COLO668 (cell line): ENCODE data around the gene KIDINS220.
"Not testable (repeated sequence)": the region's sequence is repeated elsewhere in the genome, so short reads cannot be mapped to it uniquely, and the experiment has no call there.

Source experiments
- DNase-seq: peaks from one replicate; lab custom pipeline; 2025; ENCODE audit not compliant: unreplicated experiment; lab: John Stamatoyannopoulos, UW

Gene KIDINS220

DNA sequence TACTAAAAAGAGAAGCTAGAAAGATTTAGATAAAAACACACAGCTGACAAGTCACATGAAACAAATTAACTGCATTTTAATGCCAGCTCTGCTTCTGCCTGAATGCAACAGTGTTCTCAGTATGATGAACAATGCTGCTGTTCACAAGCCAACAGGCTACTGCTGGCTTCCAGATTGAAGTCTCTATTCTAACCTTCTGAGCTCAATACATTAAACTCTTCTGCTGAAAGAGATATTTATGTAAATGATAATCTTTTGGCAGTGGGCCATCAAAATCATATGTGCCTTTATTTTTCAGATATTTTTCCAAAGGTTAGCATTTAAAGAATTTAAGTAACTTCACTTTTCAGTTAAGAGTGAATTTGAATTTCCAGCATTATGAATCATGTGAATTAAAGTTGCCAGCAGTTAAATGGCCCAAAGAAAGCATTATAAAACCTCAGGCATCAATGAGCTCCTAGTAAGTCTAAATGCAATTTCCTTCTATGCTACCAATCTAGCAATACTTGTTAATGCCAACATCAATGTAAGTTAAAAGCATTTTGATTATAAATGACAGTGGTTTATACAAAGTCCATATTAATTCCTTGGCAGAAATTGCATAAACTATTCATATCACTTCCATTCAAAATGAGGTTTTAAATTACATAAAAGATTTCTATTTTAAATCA is 83.2 kb downstream of the KIDINS220 start:
- DNase-seq = no peak

DNA sequence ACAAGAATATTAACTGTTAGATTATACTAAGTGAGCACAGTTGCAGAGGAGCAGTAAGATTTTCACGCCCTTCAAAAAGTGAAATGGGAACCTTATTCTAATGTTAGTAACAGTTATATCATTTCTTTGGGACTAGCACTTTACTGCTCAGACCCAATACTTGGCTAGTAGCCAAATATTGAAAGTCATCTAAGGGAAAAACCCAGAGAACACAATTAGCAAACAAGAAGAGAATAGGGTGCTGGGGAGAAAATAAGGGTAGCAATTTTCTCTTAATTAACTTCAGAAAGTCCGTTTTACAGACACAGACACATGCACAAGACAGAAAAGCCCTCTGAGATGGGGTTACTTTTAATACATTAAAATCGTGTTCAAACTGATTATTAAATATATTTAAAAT is 83.8 kb downstream of the KIDINS220 start:
- DNase-seq = no peak

DNA sequence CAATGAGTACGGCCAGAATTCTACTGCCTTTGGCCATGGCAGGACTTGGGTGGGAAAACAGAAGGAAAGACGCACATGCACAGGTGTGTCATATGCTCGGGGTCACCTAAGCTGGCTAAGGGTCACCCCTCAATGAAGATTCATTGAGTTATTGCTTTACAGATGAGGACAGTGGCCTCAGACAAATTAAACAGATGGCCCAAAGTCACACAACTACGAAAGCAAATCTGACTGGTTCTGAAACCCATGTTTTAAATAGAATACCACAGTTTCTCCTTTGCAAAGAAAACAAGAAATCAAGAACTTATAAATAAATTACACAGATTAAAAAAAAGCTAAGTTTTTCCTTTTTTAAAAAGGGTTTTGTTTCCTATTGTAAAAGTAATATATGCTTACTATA is 85.0 kb downstream of the KIDINS220 start:
- DNase-seq = no peak

DNA sequence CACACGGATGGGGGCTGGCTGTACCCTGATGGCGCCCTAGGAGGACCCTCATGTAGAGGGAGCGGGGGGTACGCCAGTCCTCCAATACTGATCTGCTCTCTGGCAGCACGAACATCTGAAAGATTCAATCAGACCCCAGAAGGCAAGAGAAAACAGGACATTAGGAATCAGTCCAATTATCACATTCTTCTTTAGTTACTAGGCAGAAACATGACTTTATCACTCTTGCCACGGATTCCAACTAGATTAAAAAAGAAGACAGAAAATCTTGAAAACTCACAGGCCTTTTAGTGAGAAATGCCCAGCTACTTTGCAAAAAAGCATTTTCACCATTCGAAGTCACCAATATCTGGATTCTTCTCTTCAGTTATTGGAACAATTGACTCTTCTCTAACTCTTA is 87.2 kb downstream of the KIDINS220 start:
- no peak for DNase-seq

DNA sequence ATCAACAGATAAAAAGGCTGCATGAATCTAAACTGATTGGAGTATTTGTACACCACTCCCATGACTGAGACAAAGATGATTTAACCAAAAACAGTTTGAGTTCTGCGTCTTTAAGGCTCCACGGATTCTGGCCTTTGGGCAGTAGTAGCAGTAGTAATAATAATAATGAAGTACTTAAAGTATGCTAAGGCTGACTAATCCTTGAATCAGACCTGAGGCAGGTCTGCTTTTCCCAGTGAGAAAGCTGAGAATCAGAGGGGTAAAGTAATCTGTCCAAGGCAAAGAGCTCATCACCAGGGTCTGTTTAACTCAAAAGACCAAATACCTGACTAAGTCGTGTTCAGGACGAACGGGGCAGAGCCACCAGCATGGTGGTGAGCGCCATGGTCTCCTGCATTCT is 94.2 kb downstream of the KIDINS220 start:
- no peak for DNase-seq

DNA sequence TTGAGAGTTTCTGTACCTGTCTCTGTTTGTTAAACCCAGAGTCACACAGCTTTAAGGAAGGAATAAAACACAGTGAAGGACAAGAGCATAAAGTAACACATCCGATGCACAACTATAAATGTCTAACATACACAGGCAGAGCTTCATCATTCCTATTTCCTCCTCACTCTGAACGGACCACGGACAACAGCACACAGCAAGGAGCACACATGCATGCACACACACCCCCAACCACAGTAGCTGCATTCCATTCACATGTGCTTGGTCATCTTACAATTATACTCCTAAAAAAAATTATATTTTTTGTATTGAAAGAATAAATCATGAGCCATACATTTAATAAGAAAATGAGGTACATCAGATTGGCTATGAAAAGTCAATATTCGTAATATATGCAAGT is 97.3 kb downstream of the KIDINS220 start:
- DNase-seq = no peak

DNA sequence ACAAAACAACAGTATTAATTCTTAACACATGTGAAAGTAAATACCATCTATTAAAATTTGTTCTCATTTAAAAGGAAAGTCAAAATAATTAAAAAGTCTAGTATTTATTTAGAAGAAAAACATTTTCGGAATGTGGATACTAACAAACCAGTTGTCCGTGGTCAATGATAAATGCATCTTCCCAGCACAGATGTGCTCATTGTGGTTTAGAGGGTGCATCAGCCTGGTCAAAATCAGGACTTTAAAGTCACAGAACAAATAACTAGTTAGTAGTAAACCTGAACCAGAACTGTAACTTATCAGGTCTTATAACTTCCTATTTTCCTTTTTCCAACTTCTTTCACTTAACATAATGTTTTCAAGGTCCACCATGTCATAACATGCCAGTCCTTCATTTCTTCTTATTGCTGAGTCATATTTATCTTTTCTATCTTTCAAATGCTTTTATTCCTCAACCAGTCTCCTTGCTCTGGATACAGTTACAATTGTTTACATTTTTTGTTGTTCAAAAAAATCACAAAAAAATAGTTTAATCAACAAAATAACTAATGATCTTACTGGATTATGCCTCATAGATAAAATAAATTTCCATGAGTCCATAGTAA is 99.7 kb downstream of the KIDINS220 start:
- no peak for DNase-seq

DNA sequence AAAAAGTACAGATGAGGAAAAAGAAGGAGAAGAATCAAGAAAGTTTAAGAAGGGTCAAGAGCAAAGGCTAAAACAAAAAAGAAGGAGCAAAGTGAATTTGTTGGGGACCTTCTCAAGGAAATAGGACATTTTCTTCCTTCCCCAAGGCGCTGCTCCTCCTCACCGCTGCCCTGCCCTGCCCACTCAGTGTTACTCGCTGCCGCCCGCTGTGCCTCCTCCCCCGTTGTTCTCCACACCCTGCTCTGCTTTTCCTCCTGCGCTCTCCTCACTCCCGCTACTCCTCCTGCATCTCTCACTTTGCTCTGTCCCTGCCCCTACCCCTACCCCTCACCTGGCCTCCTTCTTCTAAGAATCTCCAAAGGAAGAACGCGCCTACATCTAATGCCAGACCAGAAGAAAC is 104.8 kb downstream of the KIDINS220 start:
- no peak for DNase-seq

DNA sequence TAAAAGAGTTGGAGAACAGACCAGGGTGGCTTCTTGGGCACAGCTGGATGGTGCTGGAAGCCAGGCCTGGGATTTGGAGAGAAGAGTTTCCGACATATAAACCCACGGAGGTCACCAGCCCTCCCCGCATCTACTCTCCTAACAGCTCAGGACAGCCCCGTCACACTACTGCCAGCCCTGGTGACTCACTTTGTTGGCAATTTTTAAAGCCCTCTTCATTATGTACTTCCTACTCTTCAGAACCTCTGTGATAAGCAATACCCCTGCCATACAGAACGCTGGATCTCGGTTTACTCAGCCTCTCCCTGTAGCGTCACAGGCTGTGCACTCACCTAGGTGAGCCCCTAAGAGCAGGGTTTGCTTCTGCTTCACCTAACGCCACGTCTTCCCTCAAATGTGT is 107.5 kb downstream of the KIDINS220 start:
- no peak for DNase-seq

DNA sequence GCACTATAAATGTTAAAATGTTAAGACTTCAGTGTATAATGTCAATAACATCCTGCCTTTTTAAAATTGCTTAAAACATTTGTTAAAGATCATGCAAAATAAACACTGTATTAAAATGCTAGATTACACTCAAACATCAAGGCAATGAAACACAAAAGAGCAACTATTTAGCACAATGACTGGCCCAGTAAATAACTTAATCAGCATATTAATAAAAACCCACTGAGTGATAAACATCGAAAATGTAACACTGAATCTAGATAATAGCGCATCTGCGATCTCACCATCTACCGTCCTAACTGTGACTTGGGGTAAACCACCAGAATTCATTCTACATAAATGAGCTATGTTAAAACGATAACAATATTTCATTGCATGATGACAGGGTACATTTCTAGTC is 108.3 kb downstream of the KIDINS220 start:
- not testable (repeated sequence) for DNase-seq

DNA sequence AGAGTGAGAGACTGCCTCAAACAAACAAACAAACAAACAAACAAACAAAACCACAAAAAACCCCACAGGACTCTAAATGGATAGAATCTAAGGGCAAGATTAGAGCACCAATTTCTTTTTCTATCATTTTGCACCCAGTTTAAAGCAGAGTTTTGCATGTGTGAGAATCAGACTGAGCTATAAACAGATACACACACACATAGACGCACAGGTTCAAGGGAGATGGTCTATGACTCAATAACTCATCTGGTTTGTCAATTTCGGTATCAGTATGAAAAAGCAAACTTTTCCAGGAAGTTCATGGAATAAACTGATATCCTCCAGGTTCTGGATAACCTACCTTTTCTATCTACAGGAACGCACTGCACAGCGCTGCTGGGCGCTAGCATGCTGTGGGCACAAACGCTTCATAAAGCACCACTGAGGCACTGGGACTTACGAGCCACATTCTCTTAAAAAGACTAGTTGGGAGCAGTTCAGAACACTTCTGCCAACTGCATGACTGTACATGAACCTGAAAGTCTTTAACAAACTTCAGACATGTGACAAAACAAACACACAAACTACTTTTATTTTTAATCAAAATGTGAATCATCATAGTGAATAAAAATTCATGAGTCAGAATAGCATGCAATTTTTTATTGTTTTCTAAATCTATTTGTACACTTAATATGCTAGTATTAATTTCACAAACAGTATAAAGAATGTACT is 109.0 kb downstream of the KIDINS220 start:
- DNase-seq = no peak

DNA sequence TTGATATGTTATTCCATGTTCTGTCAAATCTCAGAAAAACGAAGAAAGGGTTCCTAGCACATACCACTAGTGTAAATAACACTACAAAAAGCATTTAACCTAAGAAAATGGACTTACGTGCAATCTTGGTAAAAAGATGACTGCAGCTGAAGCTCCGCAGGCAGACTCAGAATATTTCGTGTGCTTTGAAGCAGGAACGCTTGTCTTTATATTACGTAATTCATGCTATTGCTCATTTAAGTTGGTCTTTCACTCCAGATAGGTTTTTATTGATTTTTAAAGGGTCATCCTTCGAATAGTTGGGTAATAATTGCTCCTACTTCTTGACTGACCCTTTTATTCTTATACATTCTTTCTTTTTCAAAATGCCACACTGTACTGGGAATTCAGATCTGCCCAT is 111.6 kb downstream of the KIDINS220 start:
- no peak for DNase-seq

DNA sequence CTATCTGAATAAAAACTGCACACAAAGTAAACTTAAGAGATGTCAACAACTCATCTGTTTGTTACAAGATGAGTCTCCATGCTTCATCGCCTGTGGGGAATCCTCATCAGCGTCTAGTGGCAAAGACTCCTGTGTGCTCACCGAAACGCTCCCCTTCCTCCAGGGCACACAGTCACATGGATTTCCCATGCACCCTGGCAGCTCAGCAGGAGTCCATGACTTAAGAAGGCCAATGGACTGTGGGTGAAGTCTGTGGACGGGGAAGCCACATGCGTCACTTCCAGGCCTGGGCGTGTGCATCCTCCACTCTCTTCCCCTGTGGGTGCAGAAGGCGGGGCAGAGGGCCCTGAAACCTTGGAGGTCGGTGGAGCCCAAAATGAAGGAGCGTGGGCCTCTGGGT is 114.4 kb downstream of the KIDINS220 start:
- no peak for DNase-seq

DNA sequence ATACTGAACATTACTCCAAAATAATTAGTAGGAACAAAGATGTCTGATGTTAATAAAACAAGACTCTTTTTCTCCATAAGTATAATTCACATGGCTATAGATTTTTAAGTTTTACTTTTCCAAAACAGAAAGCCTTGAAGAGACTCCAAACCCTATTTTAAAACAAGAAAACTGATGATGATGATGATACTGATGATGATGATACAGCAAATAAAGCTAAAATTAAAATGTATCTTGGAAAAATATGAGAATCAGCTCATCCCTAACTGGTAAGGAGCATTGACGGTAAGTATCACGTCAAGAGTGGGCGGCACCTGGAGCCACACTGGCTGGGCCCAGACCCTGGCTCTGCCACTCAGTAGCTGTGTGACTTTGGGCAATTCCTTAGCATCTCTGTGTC is 116.0 kb downstream of the KIDINS220 start:
- no peak for DNase-seq

DNA sequence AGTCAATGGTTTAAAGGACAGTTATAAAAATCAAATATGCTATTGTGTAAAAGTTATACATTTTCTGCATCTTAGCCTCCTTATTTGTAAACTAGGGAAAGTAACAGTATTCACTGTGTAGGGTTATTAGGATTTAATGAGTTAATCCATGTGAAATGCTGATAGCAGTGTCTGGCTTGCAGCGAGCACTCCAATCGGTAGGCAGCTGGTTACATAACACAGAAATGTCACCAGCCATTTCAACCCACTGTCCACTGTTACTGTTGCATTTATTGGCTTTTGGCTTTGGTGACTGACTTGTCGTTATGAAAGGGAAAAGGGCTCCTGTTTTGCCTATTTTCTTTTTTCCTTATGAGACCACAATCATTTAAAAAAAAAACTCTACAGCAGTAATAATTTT is 116.7 kb downstream of the KIDINS220 start:
- no peak for DNase-seq

DNA sequence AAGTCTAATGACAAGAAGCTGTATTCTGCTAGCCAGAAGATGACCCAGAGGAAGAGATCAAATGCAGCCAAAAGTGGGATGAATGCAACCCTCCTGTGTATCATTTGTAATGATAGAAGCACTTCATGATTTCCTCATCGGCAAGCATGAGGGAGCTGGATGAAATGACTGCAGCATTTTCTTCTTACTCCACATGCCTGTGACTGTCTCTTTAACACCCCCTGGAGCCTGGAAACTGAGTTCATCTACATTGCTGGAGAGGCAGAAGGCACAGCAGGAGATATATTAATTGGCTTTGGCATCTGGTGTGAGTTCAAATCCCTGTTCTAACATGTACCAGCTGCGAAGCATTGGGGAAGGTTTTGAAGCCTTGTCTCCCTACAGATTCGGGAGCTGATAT is 117.9 kb downstream of the KIDINS220 start:
- no peak for DNase-seq

DNA sequence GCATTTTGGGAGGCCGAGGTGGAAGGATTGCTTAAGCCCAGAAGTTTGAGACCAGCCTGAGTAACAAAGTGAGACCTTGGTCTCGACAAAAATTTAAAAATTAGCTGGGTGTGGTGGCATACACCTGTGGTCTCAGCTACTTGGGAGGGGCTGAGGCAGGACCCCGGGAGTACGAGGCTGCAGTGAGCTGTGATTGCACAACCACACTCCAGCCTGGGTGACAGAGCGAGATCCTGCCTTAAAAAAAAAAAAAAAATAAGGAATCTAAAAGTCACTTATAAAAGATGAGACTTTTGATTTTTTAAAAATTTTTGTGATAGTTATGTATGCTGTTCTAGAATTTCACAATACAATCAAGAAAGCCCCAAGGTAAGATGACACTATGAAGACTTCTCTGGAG is 122.4 kb downstream of the KIDINS220 start:
- no peak for DNase-seq

DNA sequence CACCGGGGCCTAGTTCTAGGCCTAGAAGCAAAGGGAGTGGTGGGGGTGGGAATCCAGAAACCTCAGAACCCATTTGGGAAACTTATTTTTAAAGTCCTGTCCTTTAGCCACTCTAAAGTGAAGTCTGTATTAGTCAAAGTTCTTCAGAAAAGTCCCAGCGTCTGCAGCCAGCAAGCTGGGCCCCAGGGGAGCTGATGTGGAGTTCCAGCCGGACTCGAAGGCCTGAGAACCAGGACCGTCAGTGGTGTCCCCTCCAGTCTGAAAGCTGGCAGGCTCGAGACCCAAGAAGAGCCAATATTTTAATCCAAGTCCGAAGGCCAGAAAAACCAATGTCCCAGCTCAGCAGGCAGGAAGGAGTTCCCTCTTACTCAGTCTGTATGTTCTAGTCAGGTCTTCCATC is 123.1 kb downstream of the KIDINS220 start:
- no peak for DNase-seq

DNA sequence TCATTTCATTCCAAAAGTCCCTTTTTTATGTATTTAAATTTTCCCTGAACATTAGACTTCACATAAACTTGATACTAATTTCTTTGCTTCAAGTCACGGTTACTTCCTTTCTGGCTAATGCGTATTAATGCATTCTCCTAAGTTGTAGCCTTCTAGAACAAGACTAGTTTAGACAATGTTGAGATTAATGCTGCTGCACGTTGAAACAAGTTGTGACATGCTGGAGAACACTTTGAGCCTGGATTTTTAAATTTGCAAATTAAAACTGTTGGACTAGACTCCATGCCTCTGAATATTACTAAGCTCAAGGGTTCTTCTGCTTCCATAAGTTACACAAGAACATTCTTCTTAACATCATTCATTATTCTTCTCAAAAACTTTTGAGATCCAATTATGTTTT is 126.5 kb downstream of the KIDINS220 start:
- DNase-seq = no peak

DNA sequence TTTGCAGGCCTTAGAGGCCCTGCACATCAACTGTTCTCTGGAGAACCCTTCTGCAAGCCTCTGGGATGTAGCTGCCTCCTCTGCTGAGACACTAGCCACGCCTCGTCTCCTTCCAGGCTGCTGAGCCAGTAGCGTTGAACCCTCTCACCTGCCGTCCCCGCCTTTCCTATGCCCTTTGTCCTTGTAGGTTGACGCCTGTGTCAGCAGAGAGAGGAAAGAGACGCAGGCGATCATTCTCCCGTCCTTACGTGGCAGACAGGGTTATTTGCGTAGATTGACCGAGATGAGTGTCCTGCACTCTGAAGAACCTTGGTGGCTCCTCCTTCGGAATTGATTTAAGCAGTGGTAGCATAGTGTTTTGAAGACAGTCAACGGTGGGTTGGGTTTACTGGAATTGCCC is 127.8 kb downstream of the KIDINS220 start:
- no peak for DNase-seq

DNA sequence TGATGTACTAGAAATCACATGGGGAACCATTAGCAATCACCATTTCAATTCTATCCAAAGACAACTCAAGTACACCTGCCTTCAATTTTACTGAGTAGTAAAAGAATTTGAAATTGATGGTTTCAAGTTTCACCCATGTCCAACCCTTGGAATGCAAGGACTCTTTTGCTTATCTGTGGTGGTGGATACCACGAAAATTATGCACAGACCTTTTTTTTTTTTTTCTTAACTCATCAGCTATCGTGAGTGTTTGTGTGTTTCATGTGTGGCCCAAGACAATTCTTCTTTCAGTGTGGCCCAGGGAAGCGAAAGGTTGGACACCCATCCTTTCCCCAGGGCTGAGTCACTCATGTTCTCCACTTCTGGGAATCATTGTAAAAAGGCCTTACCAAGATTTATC is 132.5 kb downstream of the KIDINS220 start:
- no peak for DNase-seq

DNA sequence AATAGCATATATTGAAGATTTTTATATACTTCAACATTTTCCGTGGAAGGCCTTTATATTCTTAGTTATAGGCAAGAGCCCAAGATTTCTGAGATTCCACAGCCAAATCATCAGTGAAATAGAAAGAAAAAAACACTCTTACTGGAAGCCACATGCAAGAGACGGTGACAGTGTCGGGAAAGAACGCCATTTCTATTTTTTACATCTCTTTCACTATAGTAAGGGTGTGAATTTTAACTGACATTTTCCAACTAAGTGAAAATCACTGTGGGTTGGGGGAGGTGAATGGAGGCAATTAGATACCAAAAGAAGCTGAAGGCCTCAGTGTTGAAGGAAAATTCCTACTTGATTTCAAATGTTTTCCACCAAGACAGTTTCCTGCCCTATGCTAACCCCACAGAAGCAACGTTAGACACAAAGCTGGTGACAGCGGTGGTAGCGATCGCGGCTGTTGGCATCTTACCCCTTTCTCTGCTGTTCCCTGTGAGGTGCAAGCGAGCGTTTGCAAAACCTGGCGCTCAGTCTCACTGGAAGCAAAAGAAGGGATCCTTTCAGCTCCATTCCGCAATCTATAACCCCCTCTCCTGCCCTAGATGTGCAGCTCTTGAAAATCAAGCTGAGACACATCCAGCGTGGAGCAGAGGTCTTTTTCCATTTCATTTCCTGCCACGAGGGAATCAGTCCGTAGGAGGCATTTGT is 135.6 kb downstream of the KIDINS220 start:
- no peak for DNase-seq
